CD4-positive, alpha-beta T cell (primary cell): Measurements from ENCODE around the gene UBE2E3. TPM values are rescaled to one million over a fixed set of nuclear protein-coding genes. Genes with fewer than 3 reads are reported as not detected.
A peak's percentile ranks its signal among the peaks of the same experiment; 100 is the strongest.
"Not testable (repeated sequence)": the region's sequence is repeated elsewhere in the genome, so short reads cannot be mapped to it uniquely, and the experiment has no call there.

Experiments used
- ATAC-seq: fragments of 200-7000 bp; cut with Tn5 transposase; one replicate; pipeline ENCODE4 v1.10.0; 2022; ENCODE audit warnings: mild to moderate bottlenecking; ENCODE audit not compliant: poor library complexity
- CTCF ChIA-PET: fragments of 350-600 bp; sonication (Branson Sonifier 250); formaldehyde crosslinking; loops from one replicate; lab custom pipeline; 2021; ENCODE audit warnings: antibody characterized with exemption, inconsistent platforms; lab: Charles Lee
- POLR2A ChIA-PET: fragments of 350-600 bp; sonication (Branson Sonifier 250); formaldehyde crosslinking; loops from one replicate; lab custom pipeline; 2021; ENCODE audit warnings: antibody characterized with exemption, inconsistent platforms; lab: Charles Lee
- DNase-seq, 14 experiments: peaks; one replicate each; pipeline ENCODE4 v3.0.0-alpha.2; 2013 to 2020; ENCODE audit warnings: mixed read lengths in 2 of 14
- H3K27ac ChIP-seq, 2 donors: one replicate each; pipeline versions ENCODE4 v1.5.1 to v1.7.0; 2013; ENCODE audit warnings: low read length in 2 of 2, low read depth in 1 of 2, mild to moderate bottlenecking in 1 of 2
- H3K27me3 ChIP-seq, 2 experiments: 1 replicate in 1 of 2; 2 replicates in 1 of 2; pipeline versions ENCODE4 v1.6.1 to v1.7.0; 2013; ENCODE audit warnings: low read length in 2 of 2, control low read depth in 1 of 2, mild to moderate bottlenecking in 1 of 2, moderate library complexity in 1 of 2; ENCODE audit not compliant: insufficient read depth in 2 of 2, control insufficient read depth in 1 of 2
- H3K36me3 ChIP-seq: one replicate; pipeline ENCODE4 v1.6.1; 2013; ENCODE audit warnings: low read length, control low read depth; ENCODE audit not compliant: insufficient read depth
- H3K4me1 ChIP-seq: one replicate; pipeline ENCODE4 v1.6.1; 2013; ENCODE audit warnings: low read length, control low read depth; ENCODE audit not compliant: insufficient read depth
- H3K4me3 ChIP-seq: one replicate; pipeline ENCODE4 v1.5.1; 2013; ENCODE audit warnings: mild to moderate bottlenecking, low read length, moderate library complexity
- H3K9me3 ChIP-seq, 2 experiments: 1 replicate in 1 of 2; 2 replicates in 1 of 2; pipeline versions ENCODE4 v1.6.1 to v1.7.0; 2013; ENCODE audit warnings: low read length in 2 of 2, mild to moderate bottlenecking in 2 of 2, control low read depth in 1 of 2, moderate library complexity in 1 of 2; ENCODE audit not compliant: control insufficient read depth in 1 of 2, insufficient read depth in 1 of 2
- H3K27ac Mint-ChIP-seq: one replicate; pipeline ENCODE4 v1.8.0; 2020; ENCODE audit warnings: mixed read lengths
- H3K27me3 Mint-ChIP-seq: one replicate; pipeline ENCODE4 v1.8.0; 2021; ENCODE audit warnings: mixed read lengths
- H3K36me3 Mint-ChIP-seq: one replicate; pipeline ENCODE4 v1.8.0; 2021; ENCODE audit warnings: low read depth, mixed read lengths
- H3K4me1 Mint-ChIP-seq: one replicate; pipeline ENCODE4 v1.8.0; 2021; ENCODE audit warnings: low read depth, mixed read lengths
- H3K4me3 Mint-ChIP-seq: one replicate; pipeline ENCODE4 v1.8.0; 2020; ENCODE audit warnings: mild to moderate bottlenecking, mixed read lengths
- H3K9me3 Mint-ChIP-seq: one replicate; pipeline ENCODE4 v1.8.0; 2020; ENCODE audit warnings: mixed read lengths
- CTCF ChIP-seq: fragments of 200-600 bp; IDR thresholded peaks from one replicate; pipeline ENCODE4 v1.8.0; 2022; ENCODE audit warnings: antibody characterized with exemption, mild to moderate bottlenecking
- intact Hi-C, 2 experiments: fragments of 100-400 bp; cut with DNase I in 1 of 2; cut with micrococcal nuclease in 1 of 2; formaldehyde crosslinking; loops; one replicate each; pipeline versions ENCODE4 v1.15.1 to v1.9.0; 2023 to 2025; cut with DNase I, micrococcal nuclease
- total RNA-seq, 174 experiments: library from RNA in 2 of 174; stranded (reverse) in 2 of 174; gene quantifications; one replicate each; pipeline ENCODE4 v1.2.3 and lab custom pipeline; 2021 to 2026

The UBE2E3 gene
- total RNA-seq, 2 experiments from 2014 or later = 20.5 TPM

GRCh38 chr2:180934911-180935310, 45.5 kb upstream of the UBE2E3 start:
- Mint-ChIP-seq H3K9me3 (no peaks in the 10 kb centered on the region), H3K27ac (no peak overlapping the region), H3K27me3 (peaks cover 25% of the 10 kb centered on the region), H3K4me1 (no peaks in the 10 kb centered on the region), H3K4me3 (no peak overlapping the region), H3K36me3 (no peaks in the 10 kb centered on the region)
- ChIA-PET CTCF (no interaction called here), POLR2A (no interaction called here)
- Histone ChIP-seq H3K27me3 (no peaks in the 10 kb centered on the region), H3K27ac (no peak overlapping the region), H3K4me1 (no peaks in the 10 kb centered on the region), H3K4me3 (no peak overlapping the region), H3K36me3 (no peaks in the 10 kb centered on the region), H3K9me3 (no peaks in the 10 kb centered on the region)
- no peak for ATAC-seq
- intact Hi-C loops = no loop called here
- no peak for DNase-seq
- no peak for TF ChIP-seq CTCF

GRCh38 chr2:180937480-180937879, 42.9 kb upstream of the UBE2E3 start:
- H3K9me3 Mint-ChIP-seq, H3K27me3 ChIP-seq, H3K27ac ChIP-seq, H3K36me3 Mint-ChIP-seq, H3K27ac Mint-ChIP-seq, intact Hi-C loops, H3K4me1 Mint-ChIP-seq, H3K36me3 ChIP-seq, H3K9me3 ChIP-seq, CTCF ChIA-PET, H3K4me3 ChIP-seq, H3K4me1 ChIP-seq, POLR2A ChIA-PET: not testable (repeated sequence)
- H3K4me3 Mint-ChIP-seq = peak overlapping the region; percentile 16
- ATAC-seq = peak; percentile 57
- peak in 3 of 14 experiments; percentile 15 to 66 (median 62) for DNase-seq
- H3K27me3 Mint-ChIP-seq = peaks cover 25% of the 10 kb centered on the region

- Mint-ChIP-seq H3K4me1 (no peaks in the 10 kb centered on the region), H3K9me3 (no peaks in the 10 kb centered on the region), H3K27ac (no peak overlapping the region), H3K4me3 (no peak overlapping the region), H3K27me3 (peaks cover 25% of the 10 kb centered on the region), H3K36me3 (no peaks in the 10 kb centered on the region)
- Histone ChIP-seq H3K9me3 (no peaks in the 10 kb centered on the region), H3K4me1 (no peaks in the 10 kb centered on the region), H3K4me3 (no peak overlapping the region), H3K27ac (no peak overlapping the region), H3K27me3 (no peaks in the 10 kb centered on the region), H3K36me3 (no peaks in the 10 kb centered on the region)
- intact Hi-C loops = no loop called here
- DNase-seq (no peak), ATAC-seq (no peak)
- ChIA-PET CTCF (no interaction called here), POLR2A (no interaction called here)
- TF ChIP-seq CTCF = no peak
Measured at GRCh38 chr2:180938451-180938850, 42.0 kb upstream of the UBE2E3 start.

GRCh38 chr2:180943275-180943674, 37.1 kb upstream of the UBE2E3 start:
- Mint-ChIP-seq H3K27me3 (peaks cover 30% of the 10 kb centered on the region), H3K27ac (no peak overlapping the region), H3K36me3 (no peaks in the 10 kb centered on the region), H3K4me1 (no peaks in the 10 kb centered on the region), H3K9me3 (no peaks in the 10 kb centered on the region), H3K4me3 (no peak overlapping the region)
- ATAC-seq (no peak), DNase-seq (no peak)
- no peak overlapping the region for H3K4me3 ChIP-seq
- H3K27me3 ChIP-seq = peaks cover 1 to 2% of the 10 kb centered on the region in 2 experiments
- H3K36me3 ChIP-seq = no peaks in the 10 kb centered on the region
- TF ChIP-seq CTCF = no peak
- no peaks in the 10 kb centered on the region for H3K9me3 ChIP-seq
- intact Hi-C loops = no loop called here
- POLR2A ChIA-PET = interaction anchor here (1.2 kb wide), 1 partner anchor 38 kb away, joined by 3 read pairs; no protein-coding TSS in a partner anchor
- H3K27ac ChIP-seq = no peak overlapping the region
- H3K4me1 ChIP-seq = no peaks in the 10 kb centered on the region
- CTCF ChIA-PET = no interaction called here
